Measurements from ENCODE around the gene NTSR1.

NTSR1 gene

GRCh38 chr20:62716198-62716940, 7.7 kb downstream of the NTSR1 start:
- H3K4me3 ChIP-seq (ENCODE audit: low read depth, low read length), result no peak overlapping the region
- TF ChIP-seq, protein P1, sequence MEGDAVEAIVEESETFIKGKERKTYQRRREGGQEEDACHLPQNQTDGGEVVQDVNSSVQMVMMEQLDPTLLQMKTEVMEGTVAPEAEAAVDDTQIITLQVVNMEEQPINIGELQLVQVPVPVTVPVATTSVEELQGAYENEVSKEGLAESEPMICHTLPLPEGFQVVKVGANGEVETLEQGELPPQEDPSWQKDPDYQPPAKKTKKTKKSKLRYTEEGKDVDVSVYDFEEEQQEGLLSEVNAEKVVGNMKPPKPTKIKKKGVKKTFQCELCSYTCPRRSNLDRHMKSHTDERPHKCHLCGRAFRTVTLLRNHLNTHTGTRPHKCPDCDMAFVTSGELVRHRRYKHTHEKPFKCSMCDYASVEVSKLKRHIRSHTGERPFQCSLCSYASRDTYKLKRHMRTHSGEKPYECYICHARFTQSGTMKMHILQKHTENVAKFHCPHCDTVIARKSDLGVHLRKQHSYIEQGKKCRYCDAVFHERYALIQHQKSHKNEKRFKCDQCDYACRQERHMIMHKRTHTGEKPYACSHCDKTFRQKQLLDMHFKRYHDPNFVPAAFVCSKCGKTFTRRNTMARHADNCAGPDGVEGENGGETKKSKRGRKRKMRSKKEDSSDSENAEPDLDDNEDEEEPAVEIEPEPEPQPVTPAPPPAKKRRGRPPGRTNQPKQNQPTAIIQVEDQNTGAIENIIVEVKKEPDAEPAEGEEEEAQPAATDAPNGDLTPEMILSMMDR (IDR thresholded peaks at IDR 0.05; ENCODE audit: insufficient read depth, low read depth, low read length, missing control alignments), result no peak
- DNase-seq (ENCODE audit: low read depth), result no peak

- TF ChIP-seq, protein P1 (IDR thresholded peaks at IDR 0.05; ENCODE audit: insufficient read depth, low read depth, low read length, missing control alignments), result no peak
- no peak for DNase-seq (ENCODE audit: low read depth)
Measured at GRCh38 chr20:62716941-62717310, 8.3 kb downstream of the NTSR1 start.

DNA sequence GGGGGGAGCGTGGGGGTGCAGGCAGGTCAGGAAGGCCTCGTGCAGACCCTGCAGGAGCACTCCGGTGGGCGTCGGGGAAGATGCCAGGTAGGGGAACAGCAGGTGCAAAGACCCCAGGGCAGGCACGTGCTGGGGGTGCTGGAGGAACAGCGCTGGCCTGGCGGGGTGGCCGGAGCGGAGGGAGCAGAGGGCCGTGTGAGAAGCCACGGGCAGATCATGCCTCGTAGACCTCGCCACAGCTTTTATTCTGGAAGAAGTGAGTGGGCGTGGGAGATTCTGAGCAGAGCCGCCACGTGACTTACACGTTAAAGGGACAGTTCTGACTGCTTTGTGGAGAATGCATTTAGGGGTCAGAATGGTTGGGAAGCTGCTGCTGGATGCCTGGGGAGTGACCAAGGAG, 9.3 kb downstream of the NTSR1 start:
- DNase-seq (ENCODE audit: low read depth), result no peak
- H3K4me3 ChIP-seq (ENCODE audit: low read depth, low read length), result no peak overlapping the region
- TF ChIP-seq, protein P1 (IDR thresholded peaks at IDR 0.05; ENCODE audit: insufficient read depth, low read depth, low read length, missing control alignments), result no peak

More at GRCh38 chr20:62716941-62717310, 8.3 kb downstream of the NTSR1 start:
- no peak overlapping the region for H3K4me3 ChIP-seq (ENCODE audit: low read depth, low read length)

DNA sequence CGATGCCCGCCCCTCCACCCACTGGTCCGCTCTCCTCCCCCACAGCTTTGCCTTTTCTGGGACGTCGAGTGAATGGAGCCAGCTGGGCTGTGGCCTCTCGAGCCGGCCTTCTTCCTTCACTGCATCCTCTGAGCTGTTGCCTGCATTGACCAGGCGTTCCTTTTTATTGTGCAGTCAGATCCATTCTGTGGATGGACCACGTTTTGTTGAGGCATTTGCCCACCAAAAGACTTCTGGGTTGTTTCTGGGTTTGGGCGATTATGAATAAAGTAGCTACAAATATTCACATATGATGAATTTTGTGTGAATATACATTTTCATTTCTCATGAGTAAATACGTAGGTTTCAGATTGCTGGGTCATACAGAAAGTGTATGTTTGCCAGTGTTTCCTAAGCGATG, 9.9 kb downstream of the NTSR1 start:
- H3K4me3 ChIP-seq (ENCODE audit: low read depth, low read length), result no peak overlapping the region
- TF ChIP-seq, protein P1 (IDR thresholded peaks at IDR 0.05; ENCODE audit: insufficient read depth, low read depth, low read length, missing control alignments), result no peak
- no peak for DNase-seq (ENCODE audit: low read depth)

GRCh38 chr20:62719250-62719935, 10.8 kb downstream of the NTSR1 start:
- TF ChIP-seq, protein P1 (IDR thresholded peaks at IDR 0.05; ENCODE audit: insufficient read depth, low read depth, low read length, missing control alignments), result no peak
- H3K4me3 ChIP-seq (ENCODE audit: low read depth, low read length), result no peak overlapping the region
- no peak for DNase-seq (ENCODE audit: low read depth)

DNA sequence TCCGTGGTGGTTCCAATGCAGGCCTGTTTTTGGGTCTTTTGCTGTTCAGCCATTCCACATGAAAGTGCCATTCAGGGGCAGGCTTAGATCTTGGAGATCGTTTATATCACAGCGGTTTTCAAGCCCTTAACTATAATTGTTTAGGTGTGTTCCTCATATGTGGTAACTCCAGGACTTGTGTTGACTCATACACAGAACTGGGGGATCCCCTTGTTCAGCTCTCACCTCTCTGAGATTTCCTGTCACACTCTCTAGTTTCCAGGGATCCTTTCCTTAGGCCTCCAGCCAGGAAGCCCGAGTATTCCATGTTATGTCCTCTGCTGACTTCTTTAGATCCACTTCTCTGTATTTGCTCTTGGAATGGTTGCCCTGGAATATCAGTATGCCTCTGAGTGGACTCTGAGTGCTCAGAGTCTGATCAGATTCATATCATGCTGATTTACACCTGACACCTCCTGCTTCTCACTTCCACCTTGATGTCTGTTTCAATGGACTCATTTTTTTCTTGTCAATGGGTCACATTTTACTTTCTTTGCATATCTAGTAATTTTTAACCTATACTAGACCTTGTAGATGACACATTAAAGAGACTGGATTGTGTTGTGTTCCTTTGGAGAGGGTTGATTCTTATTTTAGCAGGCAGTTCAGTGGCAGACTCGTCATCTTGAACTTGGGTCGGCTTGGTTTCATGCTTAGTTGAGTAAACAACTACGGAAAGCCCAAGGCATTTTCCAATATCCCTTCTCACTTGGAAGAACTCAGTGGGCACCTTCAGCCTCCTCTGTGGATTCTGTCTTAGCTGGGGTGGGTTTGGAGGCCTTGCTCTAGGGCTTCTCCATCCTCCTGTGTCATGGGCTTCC, 13.1 kb downstream of the NTSR1 start:
- no peak overlapping the region for H3K4me3 ChIP-seq (ENCODE audit: low read depth, low read length)
- TF ChIP-seq, protein P1 (IDR thresholded peaks at IDR 0.05; ENCODE audit: insufficient read depth, low read depth, low read length, missing control alignments), result no peak
- DNase-seq (ENCODE audit: low read depth), result no peak
